ENCODE measurements around the gene TRPC4.

- TF ChIP-seq RARB (CRISPR knock-in tag; IDR thresholded peaks at IDR 0.05) (no peak), TOX (CRISPR knock-in tag; IDR thresholded peaks at IDR 0.05; ENCODE audit: borderline replicate concordance) (no peak), ZFP30 (CRISPR knock-in tag; IDR thresholded peaks at IDR 0.05) (no peak), GLIS3 (CRISPR knock-in tag; IDR thresholded peaks at IDR 0.05) (no peak), ZFP3 (CRISPR knock-in tag; IDR thresholded peaks at IDR 0.05) (no peak)
Observed at GRCh38 chr13:37729876-37730275, 139.7 kb downstream of the TRPC4 start.

Data from SK-N-SH treated with all-trans-retinoic acid at 6 μM for 48 hours (cell line).